Activated CD4-positive, CD25-positive, alpha-beta regulatory T cell treated with anti-CD3 and anti-CD28 coated beads, Interleukin-2, amount 50 U/mL, for 16 hours (primary cell): Measurements from ENCODE around the gene LCE3A.
A peak's percentile ranks its signal among the peaks of the same experiment; 100 is the strongest.
"Not testable (repeated sequence)": the region's sequence is repeated elsewhere in the genome, so short reads cannot be mapped to it uniquely, and the experiment has no call there.

Source experiments
- DNase-seq: peaks from one replicate; pipeline ENCODE4 v3.0.0-alpha.2; 2020; ENCODE audit warnings: low read depth, low spot score

LCE3A gene

GRCh38 chr1:152622803-152623202, at the start of gene LCE3A:
Gene LCE3A (minus strand): TSS chr1:152623103. CDS start chr1:152623103, 0 bp downstream.
- DNase-seq, result no peak

GRCh38 chr1:152667648-152668047, 44.7 kb upstream of the LCE3A start:
- no peak for DNase-seq

- not testable (repeated sequence) for DNase-seq
Measured at GRCh38 chr1:152666171-152666570, 43.3 kb upstream of the LCE3A start.

GRCh38 chr1:152663098-152663497, 40.2 kb upstream of the LCE3A start, which contains the start of gene LCE2D:
Gene LCE2D (plus strand): TSS chr1:152663380. CDS start chr1:152664106, 726 bp downstream.
- DNase-seq, result no peak

GRCh38 chr1:152658649-152659048, 35.7 kb upstream of the LCE3A start:
- DNase-seq, result no peak

- DNase-seq, result no peak
Measured at GRCh38 chr1:152657677-152658076, 34.8 kb upstream of the LCE3A start.

GRCh38 chr1:152656459-152656858, 33.6 kb upstream of the LCE3A start:
- DNase-seq, result no peak

GRCh38 chr1:152654110-152654509, 31.2 kb upstream of the LCE3A start:
- DNase-seq, result peak; percentile 5

GRCh38 chr1:152646656-152647055, 23.8 kb upstream of the LCE3A start:
- DNase-seq, result no peak

- no peak for DNase-seq
Measured at GRCh38 chr1:152645146-152645545, 22.2 kb upstream of the LCE3A start.

GRCh38 chr1:152643945-152644344, 21.0 kb upstream of the LCE3A start:
- DNase-seq, result no peak

GRCh38 chr1:152640351-152640750, 17.4 kb upstream of the LCE3A start:
- DNase-seq, result no peak

GRCh38 chr1:152630596-152630995, 7.7 kb upstream of the LCE3A start:
- DNase-seq, result no peak

- no peak for DNase-seq
Measured at GRCh38 chr1:152626744-152627143, 3.8 kb upstream of the LCE3A start.

- no peak for DNase-seq
Measured at GRCh38 chr1:152623203-152623844, 421 bp upstream of the LCE3A start.

GRCh38 chr1:152621993-152622392, 910 bp downstream of the LCE3A start:
- no peak for DNase-seq

GRCh38 chr1:152613511-152613910, 9.4 kb downstream of the LCE3A start, which contains the start of gene LCE3B:
Gene LCE3B (plus strand): TSS chr1:152613811. CDS start chr1:152613811, 0 bp downstream.
- no peak for DNase-seq

GRCh38 chr1:152599934-152600333, 23.0 kb downstream of the LCE3A start, which contains the start of gene LCE3C:
Gene LCE3C (plus strand): TSS chr1:152600234. CDS start chr1:152600732, 498 bp downstream.
- DNase-seq, result no peak

- no peak for DNase-seq
Measured at GRCh38 chr1:152596986-152597385, 25.9 kb downstream of the LCE3A start.

GRCh38 chr1:152585586-152585985, 37.3 kb downstream of the LCE3A start:
- DNase-seq, result no peak

GRCh38 chr1:152582647-152583046, 40.3 kb downstream of the LCE3A start:
- DNase-seq, result no peak

- DNase-seq, result no peak
Measured at GRCh38 chr1:152580433-152580832, 42.5 kb downstream of the LCE3A start, which contains the start of gene LCE3D. Gene LCE3D (minus strand): TSS chr1:152580516. CDS start chr1:152579936, 580 bp downstream.

- DNase-seq, result not testable (repeated sequence)
Measured at GRCh38 chr1:152579526-152579925, 43.4 kb downstream of the LCE3A start.
